Fibroblast of lung (primary cell): ENCODE measurements around the gene ZNF730.
A peak's percentile ranks its signal among the peaks of the same experiment; 100 is the strongest.

Experiments
- EZH2 ChIP-seq: IDR thresholded peaks from 2 replicates; pipeline ENCODE4 v1.5.1; 2012; ENCODE audit warnings: low read length, control low read depth, mild to moderate bottlenecking; ENCODE audit errors: missing control alignments
- TF ChIP-seq, protein P1 (sequence below), 2 donors: IDR thresholded peaks in 1 of 2; conservative IDR thresholded peaks in 1 of 2; 1 replicate in 1 of 2; 2 replicates in 1 of 2; pipeline ENCODE4 v1.5.1; 2011 to 2012; ENCODE audit warnings: low read length in 2 of 2, control low read depth in 1 of 2, inconsistent platforms in 1 of 2, low read depth in 1 of 2, mild to moderate bottlenecking in 1 of 2

DNA sequence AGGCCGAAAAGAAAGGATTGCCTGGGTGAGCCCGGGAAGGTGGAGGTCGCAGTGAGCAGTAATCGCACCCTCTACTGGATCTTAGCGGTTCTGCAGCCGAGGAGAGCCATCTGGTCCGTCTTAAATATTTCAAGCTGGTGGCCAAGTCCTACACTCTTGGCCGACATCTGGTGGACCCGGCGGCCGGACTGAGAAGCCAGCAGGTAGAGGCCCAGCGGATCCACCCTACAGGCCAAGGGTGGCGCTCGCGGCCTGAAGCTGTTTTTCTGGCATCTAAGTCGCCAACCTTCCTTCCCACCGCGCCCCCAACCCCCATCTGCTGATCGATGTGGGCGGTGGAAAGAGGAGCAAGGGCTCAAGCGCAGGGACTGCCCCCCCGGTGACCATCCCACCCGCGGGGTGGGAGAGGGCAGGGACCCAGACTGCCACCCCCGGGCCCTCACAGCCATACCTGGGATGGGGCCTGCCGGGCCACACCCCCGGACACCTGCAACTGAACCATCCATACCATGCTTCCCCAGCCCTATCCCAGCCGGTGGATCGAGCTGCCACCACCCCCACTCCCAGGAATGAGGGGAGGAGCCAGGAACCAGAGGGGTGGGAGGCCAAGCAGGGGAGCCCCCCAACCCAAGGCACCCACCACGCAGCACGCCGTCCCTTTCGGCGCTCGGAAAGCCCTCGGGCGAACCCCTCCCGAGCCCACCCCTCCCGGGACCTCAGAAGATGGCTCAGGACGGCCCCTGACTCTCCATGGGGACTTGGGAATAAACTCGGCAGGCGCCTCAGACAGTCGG, 46.3 kb upstream of the ZNF730 start:
- TF ChIP-seq, protein P1, sequence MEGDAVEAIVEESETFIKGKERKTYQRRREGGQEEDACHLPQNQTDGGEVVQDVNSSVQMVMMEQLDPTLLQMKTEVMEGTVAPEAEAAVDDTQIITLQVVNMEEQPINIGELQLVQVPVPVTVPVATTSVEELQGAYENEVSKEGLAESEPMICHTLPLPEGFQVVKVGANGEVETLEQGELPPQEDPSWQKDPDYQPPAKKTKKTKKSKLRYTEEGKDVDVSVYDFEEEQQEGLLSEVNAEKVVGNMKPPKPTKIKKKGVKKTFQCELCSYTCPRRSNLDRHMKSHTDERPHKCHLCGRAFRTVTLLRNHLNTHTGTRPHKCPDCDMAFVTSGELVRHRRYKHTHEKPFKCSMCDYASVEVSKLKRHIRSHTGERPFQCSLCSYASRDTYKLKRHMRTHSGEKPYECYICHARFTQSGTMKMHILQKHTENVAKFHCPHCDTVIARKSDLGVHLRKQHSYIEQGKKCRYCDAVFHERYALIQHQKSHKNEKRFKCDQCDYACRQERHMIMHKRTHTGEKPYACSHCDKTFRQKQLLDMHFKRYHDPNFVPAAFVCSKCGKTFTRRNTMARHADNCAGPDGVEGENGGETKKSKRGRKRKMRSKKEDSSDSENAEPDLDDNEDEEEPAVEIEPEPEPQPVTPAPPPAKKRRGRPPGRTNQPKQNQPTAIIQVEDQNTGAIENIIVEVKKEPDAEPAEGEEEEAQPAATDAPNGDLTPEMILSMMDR (conservative IDR thresholded peaks at IDR 0.05 in 1 of 2, IDR thresholded peaks at IDR 0.05 in 1 of 2; ENCODE audit: low read depth in 1 of 2, low read length in 2 of 2) = peak; percentile 33 to 62
- no peak for TF ChIP-seq EZH2
